ENCODE measurements around the gene WLS.

WLS gene

DNA sequence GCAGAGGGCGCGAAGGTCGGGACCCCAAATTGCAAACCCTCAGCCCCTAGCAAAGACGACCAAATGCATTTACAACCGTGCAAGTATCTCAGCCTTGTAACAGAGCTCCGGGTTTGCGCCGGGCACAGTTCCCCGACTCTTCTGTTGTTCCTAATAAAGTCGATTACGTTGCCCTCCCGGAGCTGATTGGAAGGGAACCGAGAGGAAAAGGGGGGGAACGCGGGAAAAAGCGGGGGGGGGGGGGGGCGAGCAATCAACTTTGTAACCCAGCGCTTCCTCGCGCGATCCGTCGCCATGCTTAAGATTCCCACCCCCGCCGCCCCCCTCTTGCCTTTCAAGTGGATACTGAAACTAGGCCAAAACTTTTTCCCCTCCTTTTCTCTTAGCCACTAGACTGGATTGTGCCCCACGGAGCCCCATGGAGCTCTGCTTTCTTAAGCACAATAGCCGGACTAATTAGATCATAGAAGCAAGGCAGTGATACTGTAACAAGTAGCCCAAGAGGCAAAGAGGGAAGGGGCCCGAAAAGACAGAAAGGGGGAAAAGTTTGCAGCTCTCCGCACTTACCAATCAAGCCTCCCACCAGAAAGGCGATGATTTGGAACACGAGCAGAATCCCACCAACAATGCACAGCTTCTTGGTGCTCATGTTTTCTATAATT lies 565 bp downstream of the WLS start:
- TF ChIP-seq CREB1 (IDR thresholded peaks at IDR 0.05; ENCODE audit: low read depth) (no peak), EGR1 (IDR thresholded peaks at IDR 0.05) (peak; percentile 22; the same call in 1 of the 2 replicates), EP300 (IDR thresholded peaks at IDR 0.05; ENCODE audit: borderline replicate concordance) (no peak), TCF12 (IDR thresholded peaks at IDR 0.05; ENCODE audit: low read depth) (no peak), YY1 (IDR thresholded peaks at IDR 0.05; ENCODE audit: low read depth) (0 out of 2 replicates have a peak, but pooled peaks have one; percentile 44), REST (IDR thresholded peaks at IDR 0.05; ENCODE audit: low read depth) (no peak), TAF1 (IDR thresholded peaks at IDR 0.05; ENCODE audit: low read depth) (no peak), TEAD4 (IDR thresholded peaks at IDR 0.05) (no peak), FOXM1 (IDR thresholded peaks at IDR 0.05; ENCODE audit: borderline replicate concordance, low read depth) (no peak), RAD21 (IDR thresholded peaks at IDR 0.05; ENCODE audit: low read depth) (no peak), CEBPB (IDR thresholded peaks at IDR 0.05) (no peak), NFIC (IDR thresholded peaks at IDR 0.05) (no peak), ZBTB7A (IDR thresholded peaks at IDR 0.05; ENCODE audit: low read depth) (0 out of 2 replicates have a peak, but pooled peaks have one; percentile 36)
- TF ChIP-seq, protein P1, sequence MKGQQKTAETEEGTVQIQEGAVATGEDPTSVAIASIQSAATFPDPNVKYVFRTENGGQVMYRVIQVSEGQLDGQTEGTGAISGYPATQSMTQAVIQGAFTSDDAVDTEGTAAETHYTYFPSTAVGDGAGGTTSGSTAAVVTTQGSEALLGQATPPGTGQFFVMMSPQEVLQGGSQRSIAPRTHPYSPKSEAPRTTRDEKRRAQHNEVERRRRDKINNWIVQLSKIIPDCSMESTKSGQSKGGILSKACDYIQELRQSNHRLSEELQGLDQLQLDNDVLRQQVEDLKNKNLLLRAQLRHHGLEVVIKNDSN (IDR thresholded peaks at IDR 0.05), result no peak
- TF ChIP-seq, protein P2, sequence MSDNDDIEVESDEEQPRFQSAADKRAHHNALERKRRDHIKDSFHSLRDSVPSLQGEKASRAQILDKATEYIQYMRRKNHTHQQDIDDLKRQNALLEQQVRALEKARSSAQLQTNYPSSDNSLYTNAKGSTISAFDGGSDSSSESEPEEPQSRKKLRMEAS (IDR thresholded peaks at IDR 0.05), result no peak; the same call in 1 of the 2 replicates

DNA sequence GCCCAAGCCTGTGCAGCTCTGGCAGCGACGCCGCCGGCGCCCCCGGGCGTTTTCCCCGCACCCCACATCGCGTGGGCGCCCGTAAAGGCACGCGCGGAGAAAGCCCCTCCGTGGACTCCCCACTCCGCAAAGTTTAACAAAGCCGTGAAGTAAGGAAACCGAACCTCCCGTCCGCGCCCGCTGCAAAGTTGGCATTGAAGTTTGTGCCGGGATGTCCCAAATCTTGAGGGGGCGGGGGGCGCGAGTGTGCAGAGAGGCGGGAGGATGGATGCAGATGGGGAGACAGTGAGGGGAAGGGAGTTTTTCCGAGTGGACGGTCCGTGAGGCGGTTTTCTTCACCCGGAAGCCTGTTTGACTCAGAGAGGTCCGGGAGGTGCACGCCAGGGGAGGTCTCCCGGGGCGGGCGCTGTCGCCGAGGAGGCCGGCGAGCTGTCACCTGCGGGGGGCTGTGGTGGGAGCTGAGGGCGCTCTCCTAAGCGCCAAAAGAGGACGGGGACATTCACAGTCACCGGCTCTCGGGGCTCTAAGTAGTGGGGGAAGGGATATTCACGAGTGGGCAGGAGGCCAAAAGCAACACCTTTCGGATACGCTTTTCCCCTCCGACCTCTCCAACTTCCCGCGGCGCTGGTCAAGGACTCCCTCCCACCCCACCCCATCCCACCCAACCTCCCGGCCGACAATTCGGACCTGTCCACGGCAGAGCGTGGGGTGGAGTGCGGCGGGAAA lies 1.3 kb downstream of the WLS start:
- TF ChIP-seq FOXM1 (IDR thresholded peaks at IDR 0.05; ENCODE audit: borderline replicate concordance, low read depth), result no peak
- TF ChIP-seq YY1 (IDR thresholded peaks at IDR 0.05; ENCODE audit: low read depth), result no peak
- TF ChIP-seq ZBTB7A (IDR thresholded peaks at IDR 0.05; ENCODE audit: low read depth), result no peak
- TF ChIP-seq TEAD4 (IDR thresholded peaks at IDR 0.05), result no peak
- no peak for TF ChIP-seq REST (IDR thresholded peaks at IDR 0.05; ENCODE audit: low read depth)
- TF ChIP-seq CEBPB (IDR thresholded peaks at IDR 0.05), result no peak
- no peak for TF ChIP-seq TAF1 (IDR thresholded peaks at IDR 0.05; ENCODE audit: low read depth)
- no peak for TF ChIP-seq TCF12 (IDR thresholded peaks at IDR 0.05; ENCODE audit: low read depth)
- no peak for TF ChIP-seq EGR1 (IDR thresholded peaks at IDR 0.05)
- TF ChIP-seq NFIC (IDR thresholded peaks at IDR 0.05), result no peak

- TF ChIP-seq TEAD4 (IDR thresholded peaks at IDR 0.05) (no peak), RAD21 (IDR thresholded peaks at IDR 0.05; ENCODE audit: low read depth) (no peak), NFIC (IDR thresholded peaks at IDR 0.05) (no peak), REST (IDR thresholded peaks at IDR 0.05; ENCODE audit: low read depth) (no peak), TAF1 (IDR thresholded peaks at IDR 0.05; ENCODE audit: low read depth) (no peak), YY1 (IDR thresholded peaks at IDR 0.05; ENCODE audit: low read depth) (no peak), CREB1 (IDR thresholded peaks at IDR 0.05; ENCODE audit: low read depth) (no peak), FOXM1 (IDR thresholded peaks at IDR 0.05; ENCODE audit: borderline replicate concordance, low read depth) (no peak), TCF12 (IDR thresholded peaks at IDR 0.05; ENCODE audit: low read depth) (no peak), ZBTB7A (IDR thresholded peaks at IDR 0.05; ENCODE audit: low read depth) (no peak), CEBPB (IDR thresholded peaks at IDR 0.05) (no peak), EGR1 (IDR thresholded peaks at IDR 0.05) (no peak), EP300 (IDR thresholded peaks at IDR 0.05; ENCODE audit: borderline replicate concordance) (no peak)
- TF ChIP-seq, protein P1 (IDR thresholded peaks at IDR 0.05), result no peak
- TF ChIP-seq, protein P2 (IDR thresholded peaks at IDR 0.05), result no peak
Measured at GRCh38 chr1:68230484-68230802, 1.9 kb downstream of the WLS start.
